AG04449 (cell line): ENCODE data around the gene HARS1.
"Not testable (repeated sequence)": the region's sequence is repeated elsewhere in the genome, so short reads cannot be mapped to it uniquely, and the experiment has no call there.

Experiments used
- CTCF ChIA-PET: fragments of 350-600 bp; formaldehyde crosslinking; extraction: SDS; loops from one replicate; lab custom pipeline; 2021; ENCODE audit warnings: antibody characterized with exemption; lab: Yijun Ruan, JAX
- POLR2A ChIA-PET: fragments of 400-600, 350-600 bp; formaldehyde crosslinking; extraction: SDS; loops from one replicate; lab custom pipeline; 2020; ENCODE audit warnings: antibody characterized with exemption, inconsistent platforms; lab: Yijun Ruan, JAX
- DNase-seq: peaks from one replicate; pipeline ENCODE4 v3.0.0-alpha.2; 2010; ENCODE audit warnings: low read depth, low spot score
- H3K4me3 ChIP-seq: 2 replicates; pipeline ENCODE4 v1.5.1; 2011; ENCODE audit warnings: low read depth, mild to moderate bottlenecking, control low read depth, low read length
- CTCF ChIP-seq: IDR thresholded peaks from one replicate; pipeline ENCODE4 v1.5.1; 2011; ENCODE audit warnings: mild to moderate bottlenecking, moderate library complexity, low read length, control low read depth, inconsistent platforms; ENCODE audit not compliant: insufficient read depth; ENCODE audit errors: missing control alignments

HARS1 gene

DNA sequence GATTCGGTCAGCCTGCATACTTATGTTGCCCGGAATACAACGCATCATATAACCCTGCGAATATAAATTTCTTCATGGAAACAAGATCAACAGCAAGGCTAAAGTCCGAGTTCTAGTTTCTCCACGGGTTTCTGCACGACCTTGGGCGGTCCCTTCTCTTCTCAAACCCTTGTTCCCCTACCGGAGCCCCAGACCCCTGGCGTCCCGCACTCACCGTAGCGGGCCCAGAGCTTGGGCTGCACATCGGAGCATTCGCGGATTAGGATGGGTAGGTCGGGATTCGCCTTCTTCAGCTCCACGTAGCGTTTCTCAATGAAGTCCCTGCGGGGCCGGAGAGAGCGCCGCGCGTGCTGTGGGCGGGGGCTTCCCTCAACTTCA lies 44.1 kb downstream of the HARS1 start:
- no peak for TF ChIP-seq CTCF

GRCh38 chr5:140642718-140643117 lies 48.5 kb downstream of the HARS1 start:
- POLR2A ChIA-PET, result interaction anchor here (1.8 kb wide), 1 partner anchor 77 kb away, joined by 3 read pairs; no protein-coding TSS in a partner anchor
- CTCF ChIA-PET, result interaction anchor here (0.7 to 3.2 kb wide), 4 partner anchors 96 to 291 kb away, joined by 3 to 12 read pairs (median 4); partner anchors contain the start of gene EIF4EBP3

More for the DNA sequence above, 44.1 kb downstream of the HARS1 start:
- POLR2A ChIA-PET, result interaction anchor here (0.7 to 2.4 kb wide), 14 partner anchors 9 to 99 kb away, joined by 3 to 24 read pairs (median 4); partner anchors contain the start of genes EIF4EBP3, HARS1, HARS2 and SRA1
- CTCF ChIA-PET, result interaction anchor here (0.8 to 2.6 kb wide), 8 partner anchors 8 to 284 kb away, joined by 3 to 14 read pairs (median 4); partner anchors contain the start of genes EIF4EBP3 and TMCO6
- H3K4me3 ChIP-seq, result peak overlapping the region; percentile 95
- DNase-seq, result no peak

GRCh38 chr5:140641716-140642115 lies 49.5 kb downstream of the HARS1 start:
- no peak for DNase-seq
- CTCF ChIA-PET, result interaction anchor here (0.7 to 3.2 kb wide), 4 partner anchors 95 to 290 kb away, joined by 3 to 12 read pairs (median 4); partner anchors contain the start of gene EIF4EBP3
- no peak overlapping the region for H3K4me3 ChIP-seq
- POLR2A ChIA-PET, result interaction anchor here (1.8 kb wide), 1 partner anchor 76 kb away, joined by 3 read pairs; no protein-coding TSS in a partner anchor
- TF ChIP-seq CTCF, result no peak

More at GRCh38 chr5:140642718-140643117, 48.5 kb downstream of the HARS1 start:
- DNase-seq, result no peak
- H3K4me3 ChIP-seq, result no peak overlapping the region
- no peak for TF ChIP-seq CTCF

- ChIA-PET CTCF (interaction anchor here (0.6 to 2.6 kb wide), 18 partner anchors 8 to 398 kb away, joined by 3 to 14 read pairs (median 3); partner anchors contain the start of genes APBB3, EIF4EBP3, IK and NDUFA2), POLR2A (interaction anchor here (0.8 to 1.1 kb wide), 4 partner anchors 8 to 92 kb away, joined by 3 read pairs; partner anchors contain the start of genes EIF4EBP3, IK and NDUFA2)
- DNase-seq, result peak; percentile 46
- peak; percentile 64 for TF ChIP-seq CTCF
- peak within 1 kb of the TSS; percentile 80 for H3K4me3 ChIP-seq
Observed at GRCh38 chr5:140639148-140639981, 51.8 kb downstream of the HARS1 start, which contains the start of gene TMCO6. TSS of gene TMCO6 (plus strand) at chr5:140639451. CDS start at chr5:140639528, 77 bp downstream.

- H3K4me3 ChIP-seq, result peak overlapping the region; percentile 46
- POLR2A ChIA-PET, result interaction anchor here (0.8 to 1.1 kb wide), 3 partner anchors 9 to 91 kb away, joined by 3 read pairs; partner anchors contain the start of genes EIF4EBP3, IK and NDUFA2
- CTCF ChIA-PET, result interaction anchor here (0.8 to 2.6 kb wide), 14 partner anchors 8 to 397 kb away, joined by 3 to 14 read pairs (median 4); partner anchors contain the start of genes APBB3, EIF4EBP3, IK and NDUFA2
- not testable (repeated sequence) for DNase-seq
Observed at GRCh38 chr5:140638898-140639147, 52.3 kb downstream of the HARS1 start.

- no peak for DNase-seq
- ChIA-PET POLR2A (interaction anchor here (0.7 kb wide), 1 partner anchor 109 kb away, joined by 3 read pairs; no protein-coding TSS in a partner anchor), CTCF (interaction anchor here (1.1 to 2.6 kb wide), 2 partner anchors 10 to 48 kb away, joined by 3 to 14 read pairs; partner anchors contain the start of genes IK and NDUFA2)
- no peak for TF ChIP-seq CTCF
- H3K4me3 ChIP-seq, result no peak overlapping the region
Observed at GRCh38 chr5:140637371-140638100, 53.6 kb downstream of the HARS1 start.
